Parathyroid adenoma (tissue), 2 donors: Measurements from ENCODE around the gene QRFP.

ENCODE experiments used
- H2AFZ ChIP-seq: fragments of 300-600 bp; sonication (generic); one replicate; pipeline ENCODE4 v1.7.0; 2017; ENCODE audit warnings: antibody characterized with exemption, mild to moderate bottlenecking
- H3K27ac ChIP-seq: fragments of 300-600 bp; sonication (generic); one replicate; pipeline ENCODE4 v1.7.0; 2017
- H3K27me3 ChIP-seq: fragments of 300-600 bp; sonication (generic); one replicate; pipeline ENCODE4 v1.7.0; 2017; ENCODE audit warnings: low read length; ENCODE audit not compliant: control insufficient read depth, insufficient read depth
- H3K36me3 ChIP-seq: fragments of 300-600 bp; sonication (generic); one replicate; pipeline ENCODE4 v1.7.0; 2017; ENCODE audit warnings: low read length; ENCODE audit not compliant: control insufficient read depth, insufficient read depth
- H3K4me1 ChIP-seq: fragments of 300-600 bp; sonication (generic); one replicate; pipeline ENCODE4 v1.7.0; 2017; ENCODE audit warnings: control low read depth
- H3K4me2 ChIP-seq: fragments of 300-600 bp; sonication (generic); one replicate; pipeline ENCODE4 v1.7.0; 2017; ENCODE audit warnings: low read length
- H3K4me3 ChIP-seq: fragments of 300-600 bp; sonication (generic); one replicate; pipeline ENCODE4 v1.7.0; 2017; ENCODE audit warnings: low read depth, low read length
- H3K79me2 ChIP-seq: fragments of 300-600 bp; sonication (generic); one replicate; pipeline ENCODE4 v1.7.0; 2017; ENCODE audit warnings: control low read depth
- H3K9ac ChIP-seq: fragments of 300-600 bp; sonication (generic); one replicate; pipeline ENCODE4 v1.7.0; 2017; ENCODE audit warnings: mild to moderate bottlenecking
- H3K9me3 ChIP-seq: fragments of 300-600 bp; sonication (generic); one replicate; pipeline ENCODE4 v1.7.0; 2017; ENCODE audit warnings: low read length; ENCODE audit not compliant: control insufficient read depth
- TF ChIP-seq, protein P1 (sequence below): fragments of 300-600 bp; sonication (generic); IDR thresholded peaks from one replicate; pipeline ENCODE4 v1.7.0; 2017; ENCODE audit warnings: antibody characterized with exemption, mild to moderate bottlenecking
- donor health status: primary hyperparathyroidism.

The QRFP gene

DNA sequence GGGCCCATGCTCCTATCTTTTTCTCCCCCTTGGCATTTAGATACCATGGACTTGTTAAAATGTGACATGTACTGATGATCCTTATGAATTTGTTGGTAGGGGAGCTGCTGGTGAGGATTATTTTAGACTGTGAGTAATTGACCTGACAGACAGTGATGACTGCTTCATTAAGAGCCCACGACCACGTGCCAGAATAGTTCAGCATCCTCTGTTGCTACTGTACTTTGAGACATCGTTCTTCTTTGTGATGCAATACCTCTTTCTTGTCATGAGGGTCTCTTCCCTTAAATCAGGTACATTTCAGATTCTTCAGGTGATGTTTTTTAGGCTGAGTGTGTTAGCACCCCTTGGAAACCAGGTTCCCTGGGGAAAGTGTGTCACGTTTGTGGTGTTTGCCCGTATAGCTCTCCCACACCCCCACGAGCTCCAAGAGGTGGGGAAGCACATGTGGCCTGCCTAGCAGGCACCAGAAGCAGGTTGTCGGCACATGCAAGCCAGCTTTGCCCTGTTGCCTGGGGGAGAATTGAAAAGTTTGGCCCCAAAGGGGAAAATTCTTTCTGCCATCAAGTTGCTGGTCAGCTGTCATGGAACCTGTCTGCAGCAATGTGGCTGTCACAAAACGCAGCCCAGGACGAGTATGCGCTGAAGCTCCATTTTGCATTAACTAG is 25.1 kb downstream of the QRFP start:
- Histone ChIP-seq H3K27me3 (no peaks in the 10 kb centered on the region), H3K4me1 (peaks cover 2% of the 10 kb centered on the region), H3K4me2 (peak overlapping the region; percentile 43), H2AFZ (no peak overlapping the region), H3K4me3 (no peak overlapping the region), H3K36me3 (no peaks in the 10 kb centered on the region), H3K79me2 (peaks cover 10% of the 10 kb centered on the region), H3K27ac (peak overlapping the region; percentile 77), H3K9ac (no peak overlapping the region), H3K9me3 (no peaks in the 10 kb centered on the region)
- TF ChIP-seq, protein P1, sequence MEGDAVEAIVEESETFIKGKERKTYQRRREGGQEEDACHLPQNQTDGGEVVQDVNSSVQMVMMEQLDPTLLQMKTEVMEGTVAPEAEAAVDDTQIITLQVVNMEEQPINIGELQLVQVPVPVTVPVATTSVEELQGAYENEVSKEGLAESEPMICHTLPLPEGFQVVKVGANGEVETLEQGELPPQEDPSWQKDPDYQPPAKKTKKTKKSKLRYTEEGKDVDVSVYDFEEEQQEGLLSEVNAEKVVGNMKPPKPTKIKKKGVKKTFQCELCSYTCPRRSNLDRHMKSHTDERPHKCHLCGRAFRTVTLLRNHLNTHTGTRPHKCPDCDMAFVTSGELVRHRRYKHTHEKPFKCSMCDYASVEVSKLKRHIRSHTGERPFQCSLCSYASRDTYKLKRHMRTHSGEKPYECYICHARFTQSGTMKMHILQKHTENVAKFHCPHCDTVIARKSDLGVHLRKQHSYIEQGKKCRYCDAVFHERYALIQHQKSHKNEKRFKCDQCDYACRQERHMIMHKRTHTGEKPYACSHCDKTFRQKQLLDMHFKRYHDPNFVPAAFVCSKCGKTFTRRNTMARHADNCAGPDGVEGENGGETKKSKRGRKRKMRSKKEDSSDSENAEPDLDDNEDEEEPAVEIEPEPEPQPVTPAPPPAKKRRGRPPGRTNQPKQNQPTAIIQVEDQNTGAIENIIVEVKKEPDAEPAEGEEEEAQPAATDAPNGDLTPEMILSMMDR: no peak

DNA sequence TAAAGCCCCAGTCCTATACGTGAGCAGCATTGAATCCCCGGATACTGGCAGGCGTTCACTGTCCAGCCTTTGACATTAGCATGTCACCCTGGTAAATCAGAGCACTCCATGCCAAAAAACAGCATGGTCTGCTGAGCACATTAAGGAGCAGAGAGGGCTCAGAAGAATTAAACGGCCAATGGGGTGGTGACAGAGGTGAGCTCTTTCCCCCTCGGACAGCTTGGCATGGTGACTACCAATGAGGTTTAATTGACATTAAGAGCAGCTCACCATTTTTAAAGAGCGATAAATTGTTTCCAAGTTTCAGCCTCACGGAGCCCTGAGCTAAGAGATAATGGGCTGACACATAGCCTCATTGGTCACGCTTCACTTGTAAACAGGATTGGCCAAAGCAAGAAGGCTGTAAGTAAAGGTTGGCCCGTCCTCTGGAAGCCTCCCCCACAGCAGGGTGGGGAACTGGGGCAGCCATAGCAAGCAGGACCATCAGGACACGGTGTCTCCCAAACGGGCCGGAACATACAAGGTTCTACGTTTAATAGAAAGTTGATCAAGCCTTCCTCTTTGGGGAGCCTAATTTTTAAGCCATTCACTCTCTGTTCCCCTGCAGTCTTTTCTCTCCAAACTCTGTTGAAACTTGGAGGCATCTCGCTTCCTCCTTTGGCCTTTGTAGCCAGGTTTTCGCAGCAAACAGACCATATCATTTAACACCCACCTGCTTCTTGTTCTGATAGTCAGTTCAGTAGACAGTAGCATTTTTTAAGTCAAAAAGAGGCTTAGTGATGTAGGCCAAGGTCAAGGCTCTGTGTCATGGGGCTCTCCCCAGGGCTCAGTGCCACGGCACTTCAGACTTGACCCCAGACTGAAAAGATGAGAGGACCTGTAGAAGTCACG is 25.9 kb downstream of the QRFP start:
- no peak overlapping the region for H2AFZ ChIP-seq
- H3K27me3 ChIP-seq: no peaks in the 10 kb centered on the region
- H3K36me3 ChIP-seq: no peaks in the 10 kb centered on the region
- peak overlapping the region; percentile 77 for H3K27ac ChIP-seq
- H3K79me2 ChIP-seq: peaks cover 10% of the 10 kb centered on the region
- H3K9ac ChIP-seq: no peak overlapping the region
- no peaks in the 10 kb centered on the region for H3K9me3 ChIP-seq
- peak overlapping the region; percentile 43 for H3K4me2 ChIP-seq
- peaks cover 2% of the 10 kb centered on the region for H3K4me1 ChIP-seq
- H3K4me3 ChIP-seq: no peak overlapping the region
- TF ChIP-seq, protein P1: no peak

DNA sequence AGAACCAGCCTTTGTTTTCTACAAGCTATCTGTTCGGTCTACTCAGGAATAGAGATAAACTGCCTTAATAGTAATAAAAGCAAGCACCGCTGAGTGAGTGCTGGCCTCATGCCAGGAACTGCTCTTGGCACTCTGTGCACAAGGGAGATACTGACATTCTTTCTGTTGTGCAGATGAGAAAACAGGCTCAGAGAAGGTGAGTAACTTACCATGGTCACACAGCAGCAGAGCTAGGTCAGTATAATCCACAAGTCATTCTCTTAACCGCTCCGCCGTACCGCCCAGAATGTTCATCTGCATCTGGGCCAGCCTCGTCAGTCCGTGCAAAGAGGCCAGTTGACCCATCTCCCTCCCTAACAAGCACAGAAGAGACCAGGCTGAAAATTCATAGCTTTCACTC is 27.4 kb downstream of the QRFP start:
- H3K4me1 ChIP-seq: peaks cover 2% of the 10 kb centered on the region

DNA sequence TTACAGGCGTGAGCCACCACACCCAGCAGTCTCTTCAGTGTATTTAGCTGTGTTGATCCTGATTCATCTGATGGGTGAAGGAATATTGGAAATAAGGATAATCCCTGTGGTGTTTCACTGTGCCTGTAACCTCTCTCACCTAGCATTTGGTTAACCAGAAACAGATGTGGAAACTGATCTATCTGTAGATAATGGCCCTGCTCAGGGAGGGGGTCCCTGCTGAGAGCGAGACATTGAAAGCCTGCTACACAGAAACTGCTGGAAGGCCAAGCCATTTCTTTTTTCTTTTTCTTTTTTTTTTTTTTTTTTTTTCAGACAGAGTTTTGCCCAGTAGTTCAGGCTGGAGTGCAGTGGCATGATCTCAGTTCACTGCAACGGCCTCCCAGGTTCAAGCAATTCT is 28.4 kb downstream of the QRFP start:
- TF ChIP-seq, protein P1: no peak
- Histone ChIP-seq H3K4me1 (peaks cover 2% of the 10 kb centered on the region), H2AFZ (no peak overlapping the region), H3K9ac (no peak overlapping the region), H3K4me3 (no peak overlapping the region), H3K27me3 (no peaks in the 10 kb centered on the region), H3K4me2 (no peak overlapping the region), H3K27ac (no peak overlapping the region), H3K36me3 (no peaks in the 10 kb centered on the region), H3K9me3 (no peaks in the 10 kb centered on the region), H3K79me2 (peaks cover 14% of the 10 kb centered on the region)

More for the DNA sequence above, 27.4 kb downstream of the QRFP start:
- H2AFZ ChIP-seq: no peak overlapping the region
- no peak overlapping the region for H3K27ac ChIP-seq
- H3K4me2 ChIP-seq: no peak overlapping the region
- no peak overlapping the region for H3K9ac ChIP-seq
- no peaks in the 10 kb centered on the region for H3K36me3 ChIP-seq
- peaks cover 10% of the 10 kb centered on the region for H3K79me2 ChIP-seq
- no peaks in the 10 kb centered on the region for H3K27me3 ChIP-seq
- no peaks in the 10 kb centered on the region for H3K9me3 ChIP-seq
- TF ChIP-seq, protein P1: no peak
- H3K4me3 ChIP-seq: no peak overlapping the region
